Body of pancreas (tissue), 4 donors: ENCODE results near the gene IRX5. TPM values are rescaled to one million over a fixed set of nuclear protein-coding genes. Genes with fewer than 3 reads are reported as not detected.

Source experiments
- ATAC-seq: fragments of 150-250 bp; one replicate; pipeline ENCODE4 v1.9.1; 2016
- DNase-seq, 4 donors: peaks; one replicate each; pipeline ENCODE4 v3.0.0-alpha.2; 2019
- H3K27ac ChIP-seq, 4 donors: fragments of 200-600 bp; sonication (generic); 1 replicate in 3 of 4; 2 replicates in 1 of 4; pipeline versions ENCODE4 v1.5.1 to v1.6.1; 2016 to 2019; ENCODE audit warnings: mild to moderate bottlenecking in 1 of 4, mixed read lengths in 1 of 4, moderate library complexity in 1 of 4
- H3K27me3 ChIP-seq, 2 donors: fragments of 200-600 bp; sonication (generic); one replicate each; pipeline ENCODE4 v1.6.0; 2016; ENCODE audit warnings: mild to moderate bottlenecking in 1 of 2
- H3K36me3 ChIP-seq, 2 donors: fragments of 200-600 bp; sonication (generic); replicated peaks in 1 of 2; 2 replicates each; pipeline ENCODE4 v1.5.1; 2016; ENCODE audit warnings: low read depth in 2 of 2; ENCODE audit not compliant: insufficient read depth in 1 of 2
- H3K4me1 ChIP-seq: fragments of 200-600 bp; sonication (generic); one replicate; pipeline ENCODE4 v1.6.0; 2016
- H3K4me3 ChIP-seq, 2 donors: fragments of 200-600 bp; sonication (generic); 1 replicate in 1 of 2; 2 replicates in 1 of 2; pipeline ENCODE4 v1.5.1; 2016 to 2019
- H3K9me3 ChIP-seq, 3 donors: fragments of 200-600 bp; sonication (generic); 1 replicate in 2 of 3; 2 replicates in 1 of 3; pipeline ENCODE4 v1.5.1; 2016
- POLR2A ChIP-seq, 3 donors: fragments of 450-650 bp; IDR thresholded peaks; one replicate each; pipeline ENCODE4 v1.6.1; 2016; ENCODE audit warnings: antibody characterized with exemption in 3 of 3, mild to moderate bottlenecking in 2 of 3
- WGBS, 2 donors: methylation state at CpG; one replicate each; pipeline ENCODE4 v1.1.5; 2017; 5-methylcytosine and 5-hydroxymethylcytosine counted together
- intact Hi-C: fragments of 100-400 bp; cut with DNase I; formaldehyde crosslinking; loops from one replicate; pipeline ENCODE4 v1.15.1; 2023
- total RNA-seq, 2 donors: library from RNA; depleted of rRNA; stranded (reverse); fragments of >200 nt; gene quantifications; one replicate each; pipeline ENCODE4 v1.1.0, GENCODE V29; 2016
- TF ChIP-seq, protein P1 (sequence below), 7 experiments: fragments of 450-650 bp in 4 of 7; fragments of 200-600 bp in 3 of 7; sonication (generic) in 3 of 7; IDR thresholded peaks; one replicate each; pipeline ENCODE4 v1.5.1; 2016 to 2019; ENCODE audit warnings: antibody characterized with exemption in 7 of 7

Gene IRX5
- total RNA-seq, 2 donors from 2014 or later: 0.26 TPM; not detected in 1

GRCh38 chr16:54938212-54939028, 7.8 kb downstream of the IRX5 start:
- peaks cover 0 to 72% of the 10 kb centered on the region in 2 donors for H3K27me3 ChIP-seq
- H3K9me3 ChIP-seq: no peaks in the 10 kb centered on the region
- peaks cover 34% of the 10 kb centered on the region for H3K4me1 ChIP-seq
- TF ChIP-seq, protein P1, sequence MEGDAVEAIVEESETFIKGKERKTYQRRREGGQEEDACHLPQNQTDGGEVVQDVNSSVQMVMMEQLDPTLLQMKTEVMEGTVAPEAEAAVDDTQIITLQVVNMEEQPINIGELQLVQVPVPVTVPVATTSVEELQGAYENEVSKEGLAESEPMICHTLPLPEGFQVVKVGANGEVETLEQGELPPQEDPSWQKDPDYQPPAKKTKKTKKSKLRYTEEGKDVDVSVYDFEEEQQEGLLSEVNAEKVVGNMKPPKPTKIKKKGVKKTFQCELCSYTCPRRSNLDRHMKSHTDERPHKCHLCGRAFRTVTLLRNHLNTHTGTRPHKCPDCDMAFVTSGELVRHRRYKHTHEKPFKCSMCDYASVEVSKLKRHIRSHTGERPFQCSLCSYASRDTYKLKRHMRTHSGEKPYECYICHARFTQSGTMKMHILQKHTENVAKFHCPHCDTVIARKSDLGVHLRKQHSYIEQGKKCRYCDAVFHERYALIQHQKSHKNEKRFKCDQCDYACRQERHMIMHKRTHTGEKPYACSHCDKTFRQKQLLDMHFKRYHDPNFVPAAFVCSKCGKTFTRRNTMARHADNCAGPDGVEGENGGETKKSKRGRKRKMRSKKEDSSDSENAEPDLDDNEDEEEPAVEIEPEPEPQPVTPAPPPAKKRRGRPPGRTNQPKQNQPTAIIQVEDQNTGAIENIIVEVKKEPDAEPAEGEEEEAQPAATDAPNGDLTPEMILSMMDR (IDR thresholded peaks at IDR 0.05): no peak
- no peak for TF ChIP-seq POLR2A (IDR thresholded peaks at IDR 0.05)
- no peaks in the 10 kb centered on the region for H3K36me3 ChIP-seq
- H3K27ac ChIP-seq: no peak overlapping the region
- WGBS, 2 donors: 7 to 15% methylated on average over 30 to 57 of the region's 59 CpGs
- DNase-seq (no peak), ATAC-seq (no peak)
- intact Hi-C loops: no loop called here
- H3K4me3 ChIP-seq: no peak overlapping the region

DNA sequence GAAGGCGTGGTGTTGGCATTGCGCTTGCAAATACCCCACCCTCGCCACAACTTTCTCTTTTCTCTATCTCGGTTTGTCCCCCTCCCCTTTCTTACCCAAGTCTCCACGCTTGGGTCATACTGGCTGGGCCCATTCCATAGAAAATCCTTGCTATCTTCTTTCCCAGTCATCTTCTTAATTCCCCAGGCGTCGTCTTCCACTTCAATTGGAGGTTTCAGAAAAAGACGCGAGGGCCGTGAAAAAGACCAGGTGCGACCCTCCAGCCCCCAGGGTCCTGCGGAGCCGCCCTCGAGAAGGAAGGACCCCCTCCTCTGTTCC, 8.3 kb downstream of the IRX5 start:
- H3K9me3 ChIP-seq: no peaks in the 10 kb centered on the region
- intact Hi-C loops: no loop called here
- peaks cover 0 to 68% of the 10 kb centered on the region in 2 donors for H3K27me3 ChIP-seq
- TF ChIP-seq, protein P1 (IDR thresholded peaks at IDR 0.05): no peak
- no peak for TF ChIP-seq POLR2A (IDR thresholded peaks at IDR 0.05)
- no peak for DNase-seq
- no peaks in the 10 kb centered on the region for H3K36me3 ChIP-seq
- WGBS, 2 donors: 6 to 14% methylated on average over 14 of the region's 14 CpGs
- H3K4me1 ChIP-seq: peaks cover 34% of the 10 kb centered on the region
- H3K4me3 ChIP-seq: no peak overlapping the region
- no peak for ATAC-seq
- no peak overlapping the region for H3K27ac ChIP-seq

GRCh38 chr16:54939510-54940278, 9.0 kb downstream of the IRX5 start:
- ATAC-seq (no peak), DNase-seq (no peak)
- no peaks in the 10 kb centered on the region for H3K36me3 ChIP-seq
- H3K9me3 ChIP-seq: no peaks in the 10 kb centered on the region
- no peak overlapping the region for H3K27ac ChIP-seq
- peaks cover 0 to 63% of the 10 kb centered on the region in 2 donors for H3K27me3 ChIP-seq
- no peak for TF ChIP-seq POLR2A (IDR thresholded peaks at IDR 0.05)
- TF ChIP-seq, protein P1 (IDR thresholded peaks at IDR 0.05): no peak
- intact Hi-C loops: no loop called here
- WGBS, 2 donors: 9% methylated on average over 23 to 38 of the region's 38 CpGs
- H3K4me1 ChIP-seq: peaks cover 34% of the 10 kb centered on the region
- no peak overlapping the region for H3K4me3 ChIP-seq

DNA sequence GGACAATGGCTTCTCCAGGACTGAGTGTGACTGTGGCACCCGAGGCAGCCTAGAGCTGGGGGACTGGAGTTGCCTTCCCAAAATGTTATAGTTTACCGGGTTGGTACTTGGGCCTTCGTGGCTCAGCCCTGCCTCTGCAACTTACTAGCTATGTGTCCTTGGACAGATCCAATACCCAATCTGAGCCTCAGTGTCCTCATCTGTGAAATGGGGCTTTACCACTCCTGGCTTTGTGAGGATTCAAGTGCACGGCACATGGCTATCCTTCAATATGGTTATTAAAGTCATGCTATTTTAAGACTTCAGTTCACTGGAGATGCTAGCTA, 9.6 kb downstream of the IRX5 start:
- no peak for TF ChIP-seq POLR2A (IDR thresholded peaks at IDR 0.05)
- TF ChIP-seq, protein P1 (IDR thresholded peaks at IDR 0.05): no peak
- Histone ChIP-seq H3K4me1 (peaks cover 34% of the 10 kb centered on the region), H3K36me3 (no peaks in the 10 kb centered on the region), H3K27me3 (peaks cover 0 to 58% of the 10 kb centered on the region in 2 donors), H3K9me3 (no peaks in the 10 kb centered on the region), H3K27ac (no peak overlapping the region), H3K4me3 (no peak overlapping the region)
- intact Hi-C loops: no loop called here
- DNase-seq: no peak
- no peak for ATAC-seq
- WGBS, 2 donors: 39 to 41% methylated on average over 4 of the region's 4 CpGs
